HL-60/S4 treated with phorbol 12-myristate 13-acetate at 8.2 ng/mL for 4 days and 3 days (cell line): Measurements from ENCODE around the gene GATA5.

ENCODE experiments used
- in situ Hi-C: fragments of 300-500 bp; cut with MboI; formaldehyde crosslinking; loops from 2 replicates; pipeline ENCODE4 v1.15.0; 2022; ENCODE audit warnings: low sequenced_read_pairs

Gene GATA5, protein sequence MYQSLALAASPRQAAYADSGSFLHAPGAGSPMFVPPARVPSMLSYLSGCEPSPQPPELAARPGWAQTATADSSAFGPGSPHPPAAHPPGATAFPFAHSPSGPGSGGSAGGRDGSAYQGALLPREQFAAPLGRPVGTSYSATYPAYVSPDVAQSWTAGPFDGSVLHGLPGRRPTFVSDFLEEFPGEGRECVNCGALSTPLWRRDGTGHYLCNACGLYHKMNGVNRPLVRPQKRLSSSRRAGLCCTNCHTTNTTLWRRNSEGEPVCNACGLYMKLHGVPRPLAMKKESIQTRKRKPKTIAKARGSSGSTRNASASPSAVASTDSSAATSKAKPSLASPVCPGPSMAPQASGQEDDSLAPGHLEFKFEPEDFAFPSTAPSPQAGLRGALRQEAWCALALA

GRCh38 chr20:62475772-62476055 is at the start of gene GATA5:
GATA5 (minus strand) TSS chr20:62475995; CDS start chr20:62475521, 474 bp downstream.
- in situ Hi-C loops, result no loop called here

DNA sequence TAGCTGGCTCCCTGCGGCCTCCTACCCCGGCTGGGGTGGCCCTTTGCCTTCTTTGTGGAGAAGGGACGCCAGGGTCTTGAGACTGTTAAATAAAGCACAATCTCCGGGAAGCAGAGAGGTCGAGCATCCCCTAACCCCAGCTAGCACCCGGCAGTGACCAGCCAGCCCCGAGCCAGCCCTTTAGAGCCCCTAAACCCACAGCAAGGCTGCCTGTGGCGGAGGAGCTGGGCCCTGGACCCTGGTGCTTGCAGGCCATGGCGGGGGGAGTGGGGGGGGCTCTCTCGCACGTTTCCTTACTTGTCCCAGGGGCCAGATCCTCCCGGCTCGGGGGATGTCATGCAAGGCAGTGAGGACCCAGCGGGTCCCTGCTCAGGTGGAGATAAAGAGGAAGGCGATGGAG is 49.2 kb upstream of the GATA5 start:
- in situ Hi-C loops, result no loop called here

DNA sequence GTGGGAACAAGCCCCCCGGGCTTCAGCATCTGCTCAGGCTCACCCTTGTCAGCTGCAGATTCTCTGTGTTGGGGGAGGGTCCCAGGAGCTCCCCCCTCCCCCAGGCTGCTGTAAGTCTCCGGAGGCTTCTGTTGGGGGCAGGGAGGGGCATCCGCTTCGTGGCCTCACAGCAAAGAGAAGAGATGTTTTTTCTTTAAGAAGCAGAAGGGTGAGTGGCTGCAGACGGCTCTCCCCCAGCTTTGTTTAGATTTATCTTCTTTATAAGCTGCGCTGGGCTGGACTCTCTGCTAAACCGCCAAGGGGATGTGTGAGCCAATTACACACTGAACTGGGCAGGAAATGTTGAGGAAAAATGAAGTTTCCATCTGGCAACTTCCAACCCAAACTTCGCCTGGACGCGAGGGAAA is 48.7 kb upstream of the GATA5 start:
- in situ Hi-C loops, result no loop called here

GRCh38 chr20:62523473-62524203 is 47.8 kb upstream of the GATA5 start:
- in situ Hi-C loops, result no loop called here

- in situ Hi-C loops, result no loop called here
Measured at GRCh38 chr20:62522748-62523396, 47.1 kb upstream of the GATA5 start.

DNA sequence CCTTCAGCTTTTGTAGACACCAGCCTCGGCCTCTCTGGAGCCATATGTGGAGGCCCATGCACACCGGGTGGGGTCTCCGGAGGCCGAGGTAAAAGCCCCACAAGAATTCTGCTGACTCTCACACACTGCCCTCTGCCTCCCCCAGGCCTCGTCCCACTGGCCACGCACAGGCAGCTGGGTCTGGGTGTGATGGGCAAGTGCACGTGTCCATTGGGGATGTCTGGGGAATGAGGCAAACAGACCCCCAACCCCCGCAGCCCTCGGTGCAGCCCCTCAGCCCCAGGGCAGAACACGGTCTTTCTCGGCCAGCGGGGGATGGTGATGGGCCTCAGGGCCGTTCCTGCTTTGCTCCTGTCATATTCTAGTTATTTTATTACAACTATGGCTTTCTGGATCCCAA is 44.0 kb upstream of the GATA5 start:
- in situ Hi-C loops, result no loop called here

GRCh38 chr20:62518911-62519310 is 43.1 kb upstream of the GATA5 start:
- in situ Hi-C loops, result no loop called here

DNA sequence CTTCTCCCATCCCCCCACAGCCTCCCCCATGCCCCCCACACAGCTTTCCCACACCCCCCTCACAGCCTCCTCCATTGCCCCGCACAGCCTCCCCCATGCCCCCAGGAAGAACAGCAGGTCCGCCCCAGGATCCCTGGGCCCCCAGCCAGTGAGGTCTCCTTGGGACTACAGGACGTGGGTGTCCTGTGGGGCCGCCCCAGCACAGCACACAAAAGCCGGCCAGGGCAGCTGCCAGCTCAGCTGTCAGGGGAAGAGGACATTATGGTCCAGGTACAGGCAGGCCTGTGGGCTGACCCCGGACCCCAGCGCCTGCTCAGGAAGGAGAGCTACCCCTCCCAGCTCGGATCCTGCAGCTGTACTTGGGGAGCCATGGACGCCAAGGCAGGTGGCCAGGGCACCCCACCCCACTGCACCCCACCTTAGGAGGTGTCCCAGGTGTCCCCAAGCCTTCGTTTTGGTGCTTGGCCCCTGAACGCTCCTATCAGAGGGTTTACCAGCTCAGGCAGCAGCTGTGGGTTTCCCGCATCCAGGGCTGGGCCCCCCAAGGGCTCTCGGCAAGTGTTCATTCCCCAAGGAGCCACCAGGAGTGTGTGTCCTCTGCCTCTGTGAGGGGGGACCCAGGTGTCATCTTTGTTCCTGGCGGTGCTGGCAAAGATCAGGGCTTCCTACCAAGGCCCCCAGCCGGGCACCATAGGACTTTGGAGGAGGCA is 42.3 kb upstream of the GATA5 start:
- in situ Hi-C loops, result no loop called here

DNA sequence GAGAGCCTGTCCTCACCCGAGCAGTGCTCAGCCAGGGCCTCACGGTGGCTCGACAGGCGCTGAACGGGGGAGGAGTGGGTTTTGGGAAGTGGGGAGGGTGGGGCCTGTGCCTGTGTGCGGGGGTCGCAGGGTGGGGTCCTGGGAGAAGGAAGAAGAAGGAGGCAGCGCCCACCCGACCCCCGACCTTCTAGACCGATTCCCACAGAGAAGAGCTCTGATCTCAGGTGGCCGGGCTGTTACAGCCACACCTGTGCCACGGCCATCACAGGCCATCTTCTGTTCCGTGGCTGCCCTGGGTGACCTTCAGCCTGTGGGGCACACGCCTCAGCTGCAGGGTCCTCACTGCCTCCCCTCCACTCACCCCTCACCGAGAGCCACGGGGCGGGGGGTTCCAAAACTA is 41.4 kb upstream of the GATA5 start:
- in situ Hi-C loops, result no loop called here

DNA sequence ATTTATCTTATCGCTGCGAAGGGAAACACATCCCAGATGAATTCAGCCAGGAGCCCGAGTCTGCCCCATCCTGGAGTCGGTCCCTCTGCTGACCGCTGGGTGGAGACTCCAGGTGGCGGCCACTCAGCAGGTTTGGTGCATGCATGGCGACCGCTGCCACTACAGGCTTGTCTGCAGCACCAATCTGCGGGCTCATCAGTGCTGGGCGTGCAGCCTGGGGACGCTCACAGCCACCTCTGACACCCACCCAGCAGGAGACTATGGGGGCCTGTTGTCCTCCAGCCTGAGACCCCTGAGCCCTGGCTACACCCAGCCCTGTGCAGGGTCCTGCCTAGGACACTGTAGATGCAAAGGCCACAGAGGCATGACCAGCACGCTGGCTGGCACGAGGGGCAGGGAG is 40.5 kb upstream of the GATA5 start:
- in situ Hi-C loops, result no loop called here

GRCh38 chr20:62515826-62516225 is 40.0 kb upstream of the GATA5 start:
- in situ Hi-C loops, result no loop called here

- in situ Hi-C loops, result no loop called here
Measured at GRCh38 chr20:62515280-62515679, 39.5 kb upstream of the GATA5 start.

DNA sequence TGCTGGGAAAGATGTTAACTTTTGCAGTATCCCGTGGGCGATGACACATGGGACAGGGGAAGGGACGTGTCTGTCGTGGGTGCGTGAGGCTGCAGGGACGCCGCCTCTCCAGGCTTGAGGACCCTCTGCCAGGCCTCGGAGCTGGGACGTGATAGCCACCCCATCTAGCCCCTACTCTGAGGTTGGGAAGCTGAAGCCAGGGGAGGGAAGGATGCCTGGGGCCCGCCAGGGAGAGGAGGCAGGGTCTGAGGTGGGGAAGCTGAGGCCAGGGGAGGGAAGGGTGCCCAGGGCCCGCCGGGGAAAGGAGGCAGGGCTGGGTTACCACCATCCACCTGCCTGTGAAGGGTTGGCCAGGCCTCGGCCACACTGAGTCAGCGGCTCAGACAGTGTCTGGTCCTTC is 38.2 kb upstream of the GATA5 start:
- in situ Hi-C loops, result no loop called here

- in situ Hi-C loops, result no loop called here
Measured at GRCh38 chr20:62511915-62512610, 36.3 kb upstream of the GATA5 start.

GRCh38 chr20:62511300-62511914 is 35.6 kb upstream of the GATA5 start:
- in situ Hi-C loops, result no loop called here

- in situ Hi-C loops, result no loop called here
Measured at GRCh38 chr20:62508641-62509051, 32.9 kb upstream of the GATA5 start.

DNA sequence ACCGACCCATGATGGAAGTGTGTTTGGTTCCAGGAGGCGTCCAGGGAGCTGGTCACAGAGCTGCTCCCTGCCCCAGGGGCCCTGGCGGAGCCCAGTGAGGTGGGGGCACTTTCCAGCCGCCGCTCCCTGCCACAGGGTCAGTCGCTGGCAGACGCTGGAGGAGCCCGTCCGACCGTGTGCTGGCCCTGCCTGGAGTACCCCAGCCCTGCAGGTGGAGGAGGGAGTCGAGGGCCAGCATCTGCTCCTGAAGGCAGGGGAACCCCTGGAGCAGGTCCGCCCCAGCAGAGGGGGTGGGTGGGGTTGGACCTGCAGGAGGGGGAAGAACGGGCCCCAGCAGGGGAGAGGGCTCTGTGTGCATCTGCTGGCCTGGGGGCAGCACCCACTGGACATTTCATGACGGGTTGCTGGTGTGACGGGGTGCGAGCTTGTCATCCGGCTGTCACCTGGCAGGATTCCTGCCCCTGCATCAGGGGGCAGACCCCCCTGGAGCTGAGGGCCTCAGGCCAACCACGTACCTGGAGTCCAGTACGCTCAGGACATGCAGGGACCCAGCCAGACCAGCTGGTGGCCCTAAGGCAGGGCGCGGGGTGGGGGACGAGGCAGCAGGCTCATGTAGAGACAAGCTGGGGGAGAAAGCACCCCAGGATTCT is 32.3 kb upstream of the GATA5 start:
- in situ Hi-C loops, result no loop called here

- in situ Hi-C loops, result no loop called here
Measured at GRCh38 chr20:62507323-62507722, 31.5 kb upstream of the GATA5 start.

GRCh38 chr20:62506791-62507190 is 31.0 kb upstream of the GATA5 start:
- in situ Hi-C loops, result no loop called here

DNA sequence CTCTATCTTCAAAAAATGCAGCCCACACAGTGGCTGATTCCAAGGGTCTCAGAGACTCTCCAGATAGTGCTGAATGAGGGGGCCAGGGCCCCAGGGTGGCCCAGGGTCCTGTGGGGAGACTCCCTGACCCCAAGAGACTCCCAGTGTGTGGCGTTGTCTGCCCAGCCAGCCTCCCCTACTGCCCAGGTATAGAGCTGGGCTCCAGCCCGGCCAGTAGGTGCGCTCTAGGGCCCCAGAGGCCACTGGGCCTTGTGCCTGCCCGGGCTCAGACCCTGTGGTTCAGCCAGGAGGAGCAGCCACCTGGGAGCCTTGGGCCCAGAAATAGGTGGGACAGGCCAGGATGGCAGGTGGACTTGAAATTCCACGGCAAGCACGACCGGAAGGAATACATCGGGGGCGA is 30.3 kb upstream of the GATA5 start:
- in situ Hi-C loops, result no loop called here
